ENCODE data around the gene AUP1. TPM values are rescaled to one million over a fixed set of nuclear protein-coding genes. Genes with fewer than 3 reads are reported as not detected.
"Not testable (repeated sequence)": the region's sequence is repeated elsewhere in the genome, so short reads cannot be mapped to it uniquely, and the experiment has no call there.

AUP1 gene
- total RNA-seq, 1 experiment from 2014 or later = 145 TPM

DNA sequence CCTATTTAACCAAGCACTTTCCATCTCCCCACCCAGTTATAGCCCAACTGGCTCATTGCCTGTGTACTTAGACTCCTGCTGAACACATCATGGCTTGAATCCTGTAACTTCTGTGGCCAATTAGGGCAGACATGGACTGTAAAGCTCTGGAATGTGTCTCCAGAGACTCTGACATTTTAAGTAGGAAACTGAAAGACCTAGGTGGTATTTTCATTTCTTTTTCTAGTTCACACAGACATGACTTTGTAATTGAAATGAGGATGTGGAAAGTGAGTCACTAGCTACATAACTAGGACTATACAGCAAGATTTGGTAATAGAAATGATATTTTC, 37.2 kb upstream of the AUP1 start:
- Mint-ChIP-seq H3K36me3 (ENCODE audit: insufficient read depth, unreplicated experiment) (no peaks in the 10 kb centered on the region), H3K27me3 (ENCODE audit: unreplicated experiment) (peaks cover 52% of the 10 kb centered on the region), H3K4me1 (ENCODE audit: low read depth, unreplicated experiment) (no peaks in the 10 kb centered on the region), H3K4me3 (ENCODE audit: low read depth, unreplicated experiment) (no peak overlapping the region), H3K27ac (ENCODE audit: unreplicated experiment) (no peak overlapping the region), H3K9me3 (ENCODE audit: low read depth, unreplicated experiment) (no peaks in the 10 kb centered on the region)
- CTCF ChIA-PET = interaction anchor here (0.6 kb wide), 1 partner anchor 663 kb away, joined by 3 read pairs; no protein-coding TSS in a partner anchor
- DNase-seq = no peak
- intact Hi-C loops (cut with micrococcal nuclease; ENCODE audit: unreplicated experiment) = no loop called here
- no TSS peak for BruUV-seq (replicated peaks)
- TF ChIP-seq, protein P1, sequence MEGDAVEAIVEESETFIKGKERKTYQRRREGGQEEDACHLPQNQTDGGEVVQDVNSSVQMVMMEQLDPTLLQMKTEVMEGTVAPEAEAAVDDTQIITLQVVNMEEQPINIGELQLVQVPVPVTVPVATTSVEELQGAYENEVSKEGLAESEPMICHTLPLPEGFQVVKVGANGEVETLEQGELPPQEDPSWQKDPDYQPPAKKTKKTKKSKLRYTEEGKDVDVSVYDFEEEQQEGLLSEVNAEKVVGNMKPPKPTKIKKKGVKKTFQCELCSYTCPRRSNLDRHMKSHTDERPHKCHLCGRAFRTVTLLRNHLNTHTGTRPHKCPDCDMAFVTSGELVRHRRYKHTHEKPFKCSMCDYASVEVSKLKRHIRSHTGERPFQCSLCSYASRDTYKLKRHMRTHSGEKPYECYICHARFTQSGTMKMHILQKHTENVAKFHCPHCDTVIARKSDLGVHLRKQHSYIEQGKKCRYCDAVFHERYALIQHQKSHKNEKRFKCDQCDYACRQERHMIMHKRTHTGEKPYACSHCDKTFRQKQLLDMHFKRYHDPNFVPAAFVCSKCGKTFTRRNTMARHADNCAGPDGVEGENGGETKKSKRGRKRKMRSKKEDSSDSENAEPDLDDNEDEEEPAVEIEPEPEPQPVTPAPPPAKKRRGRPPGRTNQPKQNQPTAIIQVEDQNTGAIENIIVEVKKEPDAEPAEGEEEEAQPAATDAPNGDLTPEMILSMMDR (IDR thresholded peaks at IDR 0.05; ENCODE audit: unreplicated experiment) = no peak

DNA sequence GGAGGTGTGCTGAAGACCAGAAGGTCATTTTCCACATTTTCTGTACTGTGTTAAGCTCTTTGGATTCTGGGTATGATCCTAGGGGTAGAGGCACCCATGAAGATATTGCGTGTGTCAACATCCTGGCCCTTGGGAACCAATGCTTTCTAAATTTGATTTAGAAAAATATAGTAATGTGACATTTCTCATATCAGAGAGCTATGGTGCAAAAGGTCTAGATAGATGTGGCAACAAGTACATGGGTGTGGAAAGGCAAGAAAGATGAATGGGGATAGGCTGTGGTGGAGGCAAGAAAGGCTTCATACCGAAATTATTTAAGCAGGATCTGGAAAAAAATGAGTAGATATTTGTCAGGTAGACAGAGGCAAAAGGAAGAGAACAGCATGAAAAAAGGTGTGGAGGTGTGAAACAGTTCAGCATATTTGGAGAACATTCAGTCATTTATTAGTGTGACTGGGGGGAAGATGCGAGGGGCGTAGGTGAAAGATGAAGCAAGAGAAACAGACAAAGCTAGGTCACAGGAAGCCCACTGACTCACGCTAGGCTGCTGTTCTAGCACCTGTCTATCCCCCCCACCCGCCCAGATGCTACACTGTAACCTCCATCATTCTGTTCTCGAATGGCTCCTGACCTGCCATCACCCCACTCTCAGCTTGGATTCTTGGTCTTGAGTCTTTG, 36.7 kb upstream of the AUP1 start:
- Mint-ChIP-seq H3K9me3 (ENCODE audit: low read depth, unreplicated experiment) (no peaks in the 10 kb centered on the region), H3K4me3 (ENCODE audit: low read depth, unreplicated experiment) (no peak overlapping the region)

DNA sequence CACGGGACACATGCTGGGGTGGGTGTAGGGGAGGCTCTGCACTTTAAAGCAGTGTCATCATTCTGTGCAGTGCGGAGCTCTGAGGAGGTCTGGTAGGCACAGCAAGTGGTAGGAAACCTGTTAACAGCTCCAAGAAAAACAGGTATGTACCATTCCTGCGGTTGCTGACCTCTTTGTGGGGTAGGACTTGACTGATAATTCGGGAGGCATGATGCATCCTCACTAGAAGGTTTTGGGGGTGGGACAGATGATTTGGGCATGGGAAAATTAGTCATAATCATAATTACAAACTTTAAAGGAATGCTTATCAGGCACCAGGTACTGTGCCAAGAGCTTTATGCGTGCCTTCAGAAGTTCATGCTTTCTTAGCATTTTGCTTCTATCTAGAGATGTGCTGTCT, 34.7 kb upstream of the AUP1 start:
- H3K4me3 Mint-ChIP-seq (ENCODE audit: low read depth, unreplicated experiment) = no peak overlapping the region
- no peak for DNase-seq
- CTCF ChIA-PET = interaction anchor here (0.6 kb wide), 1 partner anchor 1091 kb away, joined by 3 read pairs; no protein-coding TSS in a partner anchor
- no peaks in the 10 kb centered on the region for H3K9me3 Mint-ChIP-seq (ENCODE audit: low read depth, unreplicated experiment)
- H3K4me1 Mint-ChIP-seq (ENCODE audit: low read depth, unreplicated experiment) = no peaks in the 10 kb centered on the region
- intact Hi-C loops (cut with micrococcal nuclease; ENCODE audit: unreplicated experiment) = no loop called here
- H3K36me3 Mint-ChIP-seq (ENCODE audit: insufficient read depth, unreplicated experiment) = no peaks in the 10 kb centered on the region
- TF ChIP-seq, protein P1 (IDR thresholded peaks at IDR 0.05; ENCODE audit: unreplicated experiment) = no peak
- no TSS peak for BruUV-seq (replicated peaks)
- no peak overlapping the region for H3K27ac Mint-ChIP-seq (ENCODE audit: unreplicated experiment)
- H3K27me3 Mint-ChIP-seq (ENCODE audit: unreplicated experiment) = peaks cover 75% of the 10 kb centered on the region

More for the DNA sequence above, 36.7 kb upstream of the AUP1 start:
- Mint-ChIP-seq H3K27ac (ENCODE audit: unreplicated experiment) (no peak overlapping the region), H3K27me3 (ENCODE audit: unreplicated experiment) (peaks cover 57% of the 10 kb centered on the region), H3K36me3 (ENCODE audit: insufficient read depth, unreplicated experiment) (no peaks in the 10 kb centered on the region), H3K4me1 (ENCODE audit: low read depth, unreplicated experiment) (no peaks in the 10 kb centered on the region)
- DNase-seq = no peak
- BruUV-seq (replicated peaks) = no TSS peak
- CTCF ChIA-PET = interaction anchor here (0.6 to 0.7 kb wide), 3 partner anchors 22 to 662 kb away, joined by 3 to 5 read pairs (median 3); no protein-coding TSS in a partner anchor
- TF ChIP-seq, protein P1 (IDR thresholded peaks at IDR 0.05; ENCODE audit: unreplicated experiment) = no peak
- intact Hi-C loops (cut with micrococcal nuclease; ENCODE audit: unreplicated experiment) = no loop called here

DNA sequence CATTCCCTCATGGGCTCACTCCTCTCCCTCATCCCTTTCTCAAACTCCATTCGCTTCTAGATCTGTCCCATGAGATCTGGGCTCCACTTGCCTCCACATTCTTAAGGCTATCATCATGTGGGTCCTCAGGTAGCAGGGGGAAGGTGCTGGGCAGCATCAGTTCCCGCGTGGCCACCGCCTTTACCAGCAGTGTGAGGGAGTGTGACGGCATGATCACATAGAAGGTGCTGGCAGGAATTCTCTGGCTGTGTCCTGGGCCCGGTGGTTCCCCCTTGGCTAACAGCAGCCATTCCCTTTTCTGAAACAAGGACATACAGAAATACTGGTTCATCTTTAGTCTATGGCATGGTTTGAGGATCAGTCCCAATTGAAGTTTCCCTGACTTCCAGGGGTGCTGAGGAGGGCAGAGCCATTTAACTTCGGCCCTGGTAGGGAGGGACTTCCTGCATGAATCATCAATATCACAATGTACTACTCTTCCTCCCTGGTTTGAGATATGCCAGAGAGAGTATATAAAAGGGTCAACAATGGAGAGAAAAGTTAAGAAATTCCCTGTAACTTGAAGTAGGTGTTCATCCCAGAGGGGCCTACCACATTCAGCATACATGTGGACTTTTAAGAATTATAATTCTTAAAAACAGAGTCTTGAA, 32.7 kb upstream of the AUP1 start:
- H3K9me3 Mint-ChIP-seq (ENCODE audit: low read depth, unreplicated experiment) = no peaks in the 10 kb centered on the region
- H3K27me3 Mint-ChIP-seq (ENCODE audit: unreplicated experiment) = peaks cover 61% of the 10 kb centered on the region
- no peak for DNase-seq
- no peak overlapping the region for H3K27ac Mint-ChIP-seq (ENCODE audit: unreplicated experiment)
- intact Hi-C loops (cut with micrococcal nuclease; ENCODE audit: unreplicated experiment) = no loop called here
- H3K36me3 Mint-ChIP-seq (ENCODE audit: insufficient read depth, unreplicated experiment) = no peaks in the 10 kb centered on the region
- no peaks in the 10 kb centered on the region for H3K4me1 Mint-ChIP-seq (ENCODE audit: low read depth, unreplicated experiment)
- CTCF ChIA-PET = interaction anchor here (0.6 kb wide), 1 partner anchor 14 kb away, joined by 3 read pairs; no protein-coding TSS in a partner anchor
- TF ChIP-seq, protein P1 (IDR thresholded peaks at IDR 0.05; ENCODE audit: unreplicated experiment) = no peak
- BruUV-seq (replicated peaks) = no TSS peak
- H3K4me3 Mint-ChIP-seq (ENCODE audit: low read depth, unreplicated experiment) = no peak overlapping the region

DNA sequence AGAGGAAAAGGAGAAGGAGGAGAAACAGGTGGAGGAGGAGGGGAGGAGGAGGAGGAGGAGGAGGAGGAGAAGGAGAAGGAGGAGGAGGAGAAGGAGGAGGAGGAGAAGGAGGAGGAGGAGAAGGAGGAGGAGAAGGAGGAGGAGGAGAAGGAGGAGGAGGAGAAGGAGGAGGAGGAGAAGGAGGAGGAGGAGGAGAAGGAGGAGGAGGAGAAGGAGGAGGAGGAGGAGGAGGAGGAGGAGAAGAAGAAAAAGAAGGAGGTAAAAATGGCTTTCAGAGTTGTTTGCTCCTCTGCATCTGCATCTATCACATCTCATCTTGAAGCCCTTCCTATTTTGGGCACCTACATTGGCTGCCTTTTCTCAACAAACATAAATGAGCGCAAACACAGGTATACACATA, 31.5 kb upstream of the AUP1 start:
- BruUV-seq (replicated peaks); intact Hi-C loops (cut with micrococcal nuclease; ENCODE audit: unreplicated experiment); H3K36me3 Mint-ChIP-seq (ENCODE audit: insufficient read depth, unreplicated experiment); H3K9me3 Mint-ChIP-seq (ENCODE audit: low read depth, unreplicated experiment); DNase-seq; H3K4me3 Mint-ChIP-seq (ENCODE audit: low read depth, unreplicated experiment); H3K27ac Mint-ChIP-seq (ENCODE audit: unreplicated experiment); CTCF ChIA-PET; H3K4me1 Mint-ChIP-seq (ENCODE audit: low read depth, unreplicated experiment): not testable (repeated sequence)
- peaks cover 53% of the 10 kb centered on the region for H3K27me3 Mint-ChIP-seq (ENCODE audit: unreplicated experiment)
